Sigmoid colon (tissue), 4 donors: Measurements from ENCODE around the gene ZC3H10.

Experiments
- POLR2A ChIP-seq, 2 donors: fragments of 450-650 bp; IDR thresholded peaks; one replicate each; pipeline ENCODE4 v1.6.1; 2016; ENCODE audit warnings: antibody characterized with exemption in 2 of 2, mild to moderate bottlenecking in 2 of 2, moderate library complexity in 2 of 2
- POLR2AphosphoS5 ChIP-seq, 4 donors: sonication (generic); formaldehyde crosslinking; IDR thresholded peaks; one replicate each; pipeline ENCODE4 v1.6.1; 2017; ENCODE audit warnings: antibody characterized with exemption in 4 of 4
- TF ChIP-seq, protein P1 (sequence below), 4 experiments: fragments of 450-650 bp in 3 of 4; fragments of 200-600 bp in 1 of 4; IDR thresholded peaks; one replicate each; pipeline ENCODE4 v1.5.1; 2016 to 2019; ENCODE audit warnings: antibody characterized with exemption in 4 of 4, mild to moderate bottlenecking in 3 of 4, moderate library complexity in 2 of 4

GRCh38 chr12:56150563-56150962 lies 32.5 kb downstream of the ZC3H10 start:
- TF ChIP-seq, protein P1, sequence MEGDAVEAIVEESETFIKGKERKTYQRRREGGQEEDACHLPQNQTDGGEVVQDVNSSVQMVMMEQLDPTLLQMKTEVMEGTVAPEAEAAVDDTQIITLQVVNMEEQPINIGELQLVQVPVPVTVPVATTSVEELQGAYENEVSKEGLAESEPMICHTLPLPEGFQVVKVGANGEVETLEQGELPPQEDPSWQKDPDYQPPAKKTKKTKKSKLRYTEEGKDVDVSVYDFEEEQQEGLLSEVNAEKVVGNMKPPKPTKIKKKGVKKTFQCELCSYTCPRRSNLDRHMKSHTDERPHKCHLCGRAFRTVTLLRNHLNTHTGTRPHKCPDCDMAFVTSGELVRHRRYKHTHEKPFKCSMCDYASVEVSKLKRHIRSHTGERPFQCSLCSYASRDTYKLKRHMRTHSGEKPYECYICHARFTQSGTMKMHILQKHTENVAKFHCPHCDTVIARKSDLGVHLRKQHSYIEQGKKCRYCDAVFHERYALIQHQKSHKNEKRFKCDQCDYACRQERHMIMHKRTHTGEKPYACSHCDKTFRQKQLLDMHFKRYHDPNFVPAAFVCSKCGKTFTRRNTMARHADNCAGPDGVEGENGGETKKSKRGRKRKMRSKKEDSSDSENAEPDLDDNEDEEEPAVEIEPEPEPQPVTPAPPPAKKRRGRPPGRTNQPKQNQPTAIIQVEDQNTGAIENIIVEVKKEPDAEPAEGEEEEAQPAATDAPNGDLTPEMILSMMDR (IDR thresholded peaks at IDR 0.05): no peak
- TF ChIP-seq POLR2AphosphoS5 (IDR thresholded peaks at IDR 0.05) (peak in 2 of 4 donors; percentile 33 to 50), POLR2A (IDR thresholded peaks at IDR 0.05) (no peak)
